SK-N-SH treated with all-trans-retinoic acid at 6 μM for 48 hours (cell line): ENCODE measurements around the gene DNAJC10.
"Not testable (repeated sequence)": the region's sequence is repeated elsewhere in the genome, so short reads cannot be mapped to it uniquely, and the experiment has no call there.

Experiments
- ATAC-seq: fragments of 200-7000 bp; cut with Tn5 transposase; 3 replicates; pipeline ENCODE4 v1.9.1; 2020; ENCODE audit warnings: mild to moderate bottlenecking, moderate library complexity
- ARNTL ChIP-seq: fragments of 450-650 bp; formaldehyde crosslinking; IDR thresholded peaks from 2 replicates; pipeline ENCODE4 v1.5.0; 2020; ENCODE audit warnings: low read depth, mild to moderate bottlenecking, moderate library complexity, borderline replicate concordance
- BACH2 ChIP-seq: fragments of 250-450 bp; sonication (Bioruptor Pico); IDR thresholded peaks from 2 replicates; pipeline ENCODE4 v1.9.0; 2021; ENCODE audit warnings: mild to moderate bottlenecking, borderline replicate concordance
- CSDC2 ChIP-seq: fragments of 250-450 bp; sonication (Bioruptor Pico); IDR thresholded peaks from 2 replicates; pipeline ENCODE4 v1.5.0; 2020; ENCODE audit warnings: mild to moderate bottlenecking, moderate library complexity
- GLIS3 ChIP-seq: fragments of 250-450 bp; sonication (Bioruptor Pico); IDR thresholded peaks from 2 replicates; pipeline ENCODE4 v1.5.0; 2020; ENCODE audit warnings: mild to moderate bottlenecking, moderate library complexity
- ISL1 ChIP-seq: fragments of 250-450 bp; sonication (Bioruptor Pico); IDR thresholded peaks from 2 replicates; pipeline ENCODE4 v2.1.2; 2022; ENCODE audit warnings: mild to moderate bottlenecking, moderate library complexity
- OSR1 ChIP-seq: fragments of 250-450 bp; sonication (Bioruptor Pico); IDR thresholded peaks from 2 replicates; pipeline ENCODE4 v1.8.0; 2022; ENCODE audit warnings: moderate library complexity, mild to moderate bottlenecking, inconsistent platforms
- PPARA ChIP-seq: fragments of 250-450 bp; sonication (Bioruptor Pico); IDR thresholded peaks from 2 replicates; pipeline ENCODE4 v1.5.0; 2020; ENCODE audit warnings: mild to moderate bottlenecking, borderline replicate concordance
- RARB ChIP-seq: fragments of 250-450 bp; sonication (Bioruptor Pico); IDR thresholded peaks from 2 replicates; pipeline ENCODE4 v1.8.0; 2021; ENCODE audit warnings: mild to moderate bottlenecking, moderate library complexity
- TCF4 ChIP-seq: fragments of 250-450 bp; sonication (Bioruptor Pico); IDR thresholded peaks from 2 replicates; pipeline ENCODE4 v1.8.0; 2021; ENCODE audit warnings: mild to moderate bottlenecking, moderate library complexity, borderline replicate concordance
- TOX ChIP-seq: fragments of 250-450 bp; sonication (Bioruptor Pico); IDR thresholded peaks from 2 replicates; pipeline ENCODE4 v1.8.0; 2021; ENCODE audit warnings: mild to moderate bottlenecking, moderate library complexity, borderline replicate concordance
- ZC3H10 ChIP-seq: fragments of 250-450 bp; sonication (Bioruptor Pico); IDR thresholded peaks from 2 replicates; pipeline ENCODE4 v1.5.1; 2021; ENCODE audit warnings: mild to moderate bottlenecking, moderate library complexity
- ZFP3 ChIP-seq: fragments of 250-450 bp; sonication (Bioruptor Pico); IDR thresholded peaks from 2 replicates; pipeline ENCODE4 v1.5.0; 2020; ENCODE audit warnings: mild to moderate bottlenecking, moderate library complexity
- ZFP30 ChIP-seq: fragments of 450-650 bp; formaldehyde crosslinking; IDR thresholded peaks from 2 replicates; pipeline ENCODE4 v1.5.0; 2022; ENCODE audit warnings: mild to moderate bottlenecking, moderate library complexity
- ZNF565 ChIP-seq: fragments of 450-650 bp; formaldehyde crosslinking; conservative IDR thresholded peaks from 2 replicates; pipeline ENCODE4 v1.5.0; 2020; ENCODE audit warnings: low read depth, mild to moderate bottlenecking, moderate library complexity
- ZNF70 ChIP-seq: fragments of 450-650 bp; formaldehyde crosslinking; IDR thresholded peaks from 2 replicates; pipeline ENCODE4 v1.5.0; 2020; ENCODE audit warnings: mild to moderate bottlenecking, moderate library complexity
- ZNF8 ChIP-seq: fragments of 450-650 bp; formaldehyde crosslinking; IDR thresholded peaks from 2 replicates; pipeline ENCODE4 v1.5.0; 2020; ENCODE audit warnings: mild to moderate bottlenecking, moderate library complexity
- TF ChIP-seq, protein P1 (sequence below): fragments of 250-450 bp; sonication (Bioruptor Pico); IDR thresholded peaks from 2 replicates; pipeline ENCODE4 v1.5.1; 2020; ENCODE audit warnings: low read depth, mild to moderate bottlenecking, moderate library complexity
- TF ChIP-seq, protein P2 (sequence below): fragments of 250-450 bp; sonication (Bioruptor Pico); IDR thresholded peaks from 2 replicates; pipeline ENCODE4 v1.8.0; 2021; ENCODE audit warnings: low read depth, mild to moderate bottlenecking, moderate library complexity, borderline replicate concordance
- TF ChIP-seq, protein P3 (sequence below): fragments of 250-450 bp; sonication (Bioruptor Pico); IDR thresholded peaks from 2 replicates; pipeline ENCODE4 v1.8.0; 2020; ENCODE audit warnings: mild to moderate bottlenecking, moderate library complexity, borderline replicate concordance
- TF ChIP-seq, protein P4 (sequence below): fragments of 250-450 bp; sonication (Bioruptor Pico); IDR thresholded peaks from 2 replicates; pipeline ENCODE4 v1.5.0; 2020; ENCODE audit warnings: mild to moderate bottlenecking, moderate library complexity

Gene DNAJC10

DNA sequence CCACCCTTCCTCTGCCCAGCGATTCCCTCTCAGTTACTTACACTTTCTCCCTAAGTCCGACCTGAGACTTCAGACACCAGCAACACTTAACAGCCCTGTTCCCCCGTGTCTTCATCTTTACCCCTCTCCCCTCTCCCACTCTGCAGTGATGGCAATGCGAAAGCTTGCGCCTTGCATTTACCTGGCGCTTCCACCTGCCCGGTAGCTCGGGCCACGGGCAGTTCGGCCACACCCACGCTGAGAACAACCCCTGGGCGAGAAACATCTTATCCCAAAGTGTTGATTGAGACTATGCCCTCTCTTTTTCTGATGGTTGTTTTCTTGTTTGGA lies 558 bp downstream of the DNAJC10 start:
- TF ChIP-seq, protein P1, sequence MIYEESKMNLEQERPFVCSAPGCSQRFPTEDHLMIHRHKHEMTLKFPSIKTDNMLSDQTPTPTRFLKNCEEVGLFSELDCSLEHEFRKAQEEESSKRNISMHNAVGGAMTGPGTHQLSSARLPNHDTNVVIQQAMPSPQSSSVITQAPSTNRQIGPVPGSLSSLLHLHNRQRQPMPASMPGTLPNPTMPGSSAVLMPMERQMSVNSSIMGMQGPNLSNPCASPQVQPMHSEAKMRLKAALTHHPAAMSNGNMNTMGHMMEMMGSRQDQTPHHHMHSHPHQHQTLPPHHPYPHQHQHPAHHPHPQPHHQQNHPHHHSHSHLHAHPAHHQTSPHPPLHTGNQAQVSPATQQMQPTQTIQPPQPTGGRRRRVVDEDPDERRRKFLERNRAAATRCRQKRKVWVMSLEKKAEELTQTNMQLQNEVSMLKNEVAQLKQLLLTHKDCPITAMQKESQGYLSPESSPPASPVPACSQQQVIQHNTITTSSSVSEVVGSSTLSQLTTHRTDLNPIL: no peak
- no peak for TF ChIP-seq OSR1 (CRISPR knock-in tag)
- no peak for TF ChIP-seq ZNF565 (CRISPR knock-in tag)
- no peak for TF ChIP-seq BACH2 (CRISPR knock-in tag)
- TF ChIP-seq RARB (CRISPR knock-in tag): no peak
- TF ChIP-seq, protein P2, sequence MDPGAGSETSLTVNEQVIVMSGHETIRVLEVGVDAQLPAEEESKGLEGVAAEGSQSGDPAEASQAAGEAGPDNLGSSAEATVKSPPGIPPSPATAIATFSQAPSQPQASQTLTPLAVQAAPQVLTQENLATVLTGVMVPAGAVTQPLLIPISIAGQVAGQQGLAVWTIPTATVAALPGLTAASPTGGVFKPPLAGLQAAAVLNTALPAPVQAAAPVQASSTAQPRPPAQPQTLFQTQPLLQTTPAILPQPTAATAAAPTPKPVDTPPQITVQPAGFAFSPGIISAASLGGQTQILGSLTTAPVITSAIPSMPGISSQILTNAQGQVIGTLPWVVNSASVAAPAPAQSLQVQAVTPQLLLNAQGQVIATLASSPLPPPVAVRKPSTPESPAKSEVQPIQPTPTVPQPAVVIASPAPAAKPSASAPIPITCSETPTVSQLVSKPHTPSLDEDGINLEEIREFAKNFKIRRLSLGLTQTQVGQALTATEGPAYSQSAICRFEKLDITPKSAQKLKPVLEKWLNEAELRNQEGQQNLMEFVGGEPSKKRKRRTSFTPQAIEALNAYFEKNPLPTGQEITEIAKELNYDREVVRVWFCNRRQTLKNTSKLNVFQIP: no peak
- no peak for TF ChIP-seq ZC3H10 (CRISPR knock-in tag)
- TF ChIP-seq GLIS3: no peak
- no peak for TF ChIP-seq ZFP30 (CRISPR knock-in tag)
- no peak for TF ChIP-seq CSDC2 (CRISPR knock-in tag)

DNA sequence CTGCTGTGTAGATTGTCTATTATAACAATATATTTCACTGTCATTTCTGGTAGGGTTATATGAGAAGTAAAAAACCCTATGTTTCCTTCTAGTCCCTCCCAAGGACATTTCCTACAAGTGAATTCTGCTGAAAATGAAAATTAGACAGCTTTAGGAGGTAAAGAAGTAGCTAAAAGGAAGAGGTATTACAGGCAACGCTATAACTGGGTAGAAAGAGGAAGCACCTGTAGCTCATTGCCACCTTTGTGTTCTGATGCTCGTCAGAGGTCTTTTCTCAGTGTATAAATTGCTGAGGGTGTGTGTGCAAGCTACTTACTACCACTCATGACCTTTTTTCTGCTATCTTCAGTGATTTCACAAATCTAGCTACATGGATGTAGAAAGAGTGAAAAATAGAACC lies 1.4 kb downstream of the DNAJC10 start:
- TF ChIP-seq ZNF70 (CRISPR knock-in tag) (no peak), ZFP30 (CRISPR knock-in tag) (no peak), OSR1 (CRISPR knock-in tag) (no peak), ISL1 (CRISPR knock-in tag) (no peak), PPARA (CRISPR knock-in tag) (no peak), TOX (CRISPR knock-in tag) (no peak), ZNF565 (CRISPR knock-in tag) (no peak), ZFP3 (CRISPR knock-in tag) (no peak)
- TF ChIP-seq, protein P2: no peak
- no peak for ATAC-seq

More for the DNA sequence above, 558 bp downstream of the DNAJC10 start:
- ATAC-seq: no peak

DNA sequence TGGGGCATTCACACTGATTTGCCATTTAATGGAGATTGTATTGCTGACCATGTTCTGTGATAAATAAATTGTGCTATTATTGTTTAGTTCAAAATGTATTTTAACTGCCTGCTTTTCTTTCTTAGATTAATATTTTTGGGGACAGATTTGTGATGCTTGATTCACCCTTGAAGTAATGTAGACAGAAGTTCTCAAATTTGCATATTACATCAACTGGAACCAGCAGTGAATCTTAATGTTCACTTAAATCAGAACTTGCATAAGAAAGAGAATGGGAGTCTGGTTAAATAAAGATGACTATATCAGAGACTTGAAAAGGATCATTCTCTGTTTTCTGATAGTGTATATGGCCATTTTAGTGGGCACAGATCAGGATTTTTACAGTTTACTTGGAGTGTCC lies 1.8 kb downstream of the DNAJC10 start:
- ATAC-seq: no peak
- TF ChIP-seq ZFP3 (CRISPR knock-in tag): no peak
- TF ChIP-seq TCF4 (CRISPR knock-in tag): no peak
- TF ChIP-seq, protein P3, sequence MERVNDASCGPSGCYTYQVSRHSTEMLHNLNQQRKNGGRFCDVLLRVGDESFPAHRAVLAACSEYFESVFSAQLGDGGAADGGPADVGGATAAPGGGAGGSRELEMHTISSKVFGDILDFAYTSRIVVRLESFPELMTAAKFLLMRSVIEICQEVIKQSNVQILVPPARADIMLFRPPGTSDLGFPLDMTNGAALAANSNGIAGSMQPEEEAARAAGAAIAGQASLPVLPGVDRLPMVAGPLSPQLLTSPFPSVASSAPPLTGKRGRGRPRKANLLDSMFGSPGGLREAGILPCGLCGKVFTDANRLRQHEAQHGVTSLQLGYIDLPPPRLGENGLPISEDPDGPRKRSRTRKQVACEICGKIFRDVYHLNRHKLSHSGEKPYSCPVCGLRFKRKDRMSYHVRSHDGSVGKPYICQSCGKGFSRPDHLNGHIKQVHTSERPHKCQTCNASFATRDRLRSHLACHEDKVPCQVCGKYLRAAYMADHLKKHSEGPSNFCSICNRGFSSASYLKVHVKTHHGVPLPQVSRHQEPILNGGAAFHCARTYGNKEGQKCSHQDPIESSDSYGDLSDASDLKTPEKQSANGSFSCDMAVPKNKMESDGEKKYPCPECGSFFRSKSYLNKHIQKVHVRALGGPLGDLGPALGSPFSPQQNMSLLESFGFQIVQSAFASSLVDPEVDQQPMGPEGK: no peak

DNA sequence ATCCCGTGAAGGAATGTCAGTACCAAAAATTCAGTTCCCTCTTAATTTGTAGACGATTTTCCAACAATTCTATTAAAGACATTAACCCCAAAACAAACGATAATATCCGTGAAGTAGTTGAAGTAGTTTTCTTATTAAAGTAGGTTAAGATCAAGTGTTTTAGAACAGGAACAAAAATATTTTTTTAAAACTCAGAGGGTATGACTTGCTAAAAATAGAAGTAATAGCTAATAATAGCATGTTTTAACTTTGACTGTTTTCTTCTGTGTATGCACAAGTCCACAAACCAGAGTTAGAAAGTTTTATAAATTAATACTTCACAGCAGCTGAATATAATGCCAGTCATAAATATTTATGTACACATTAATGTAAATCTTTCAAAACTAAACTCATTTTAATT lies 2.4 kb downstream of the DNAJC10 start:
- no peak for TF ChIP-seq ZFP3 (CRISPR knock-in tag)
- no peak for TF ChIP-seq ZC3H10 (CRISPR knock-in tag)
- no peak for TF ChIP-seq TOX (CRISPR knock-in tag)
- no peak for TF ChIP-seq GLIS3
- TF ChIP-seq RARB (CRISPR knock-in tag): no peak
- no peak for TF ChIP-seq ZNF8 (CRISPR knock-in tag)
- TF ChIP-seq, protein P4, sequence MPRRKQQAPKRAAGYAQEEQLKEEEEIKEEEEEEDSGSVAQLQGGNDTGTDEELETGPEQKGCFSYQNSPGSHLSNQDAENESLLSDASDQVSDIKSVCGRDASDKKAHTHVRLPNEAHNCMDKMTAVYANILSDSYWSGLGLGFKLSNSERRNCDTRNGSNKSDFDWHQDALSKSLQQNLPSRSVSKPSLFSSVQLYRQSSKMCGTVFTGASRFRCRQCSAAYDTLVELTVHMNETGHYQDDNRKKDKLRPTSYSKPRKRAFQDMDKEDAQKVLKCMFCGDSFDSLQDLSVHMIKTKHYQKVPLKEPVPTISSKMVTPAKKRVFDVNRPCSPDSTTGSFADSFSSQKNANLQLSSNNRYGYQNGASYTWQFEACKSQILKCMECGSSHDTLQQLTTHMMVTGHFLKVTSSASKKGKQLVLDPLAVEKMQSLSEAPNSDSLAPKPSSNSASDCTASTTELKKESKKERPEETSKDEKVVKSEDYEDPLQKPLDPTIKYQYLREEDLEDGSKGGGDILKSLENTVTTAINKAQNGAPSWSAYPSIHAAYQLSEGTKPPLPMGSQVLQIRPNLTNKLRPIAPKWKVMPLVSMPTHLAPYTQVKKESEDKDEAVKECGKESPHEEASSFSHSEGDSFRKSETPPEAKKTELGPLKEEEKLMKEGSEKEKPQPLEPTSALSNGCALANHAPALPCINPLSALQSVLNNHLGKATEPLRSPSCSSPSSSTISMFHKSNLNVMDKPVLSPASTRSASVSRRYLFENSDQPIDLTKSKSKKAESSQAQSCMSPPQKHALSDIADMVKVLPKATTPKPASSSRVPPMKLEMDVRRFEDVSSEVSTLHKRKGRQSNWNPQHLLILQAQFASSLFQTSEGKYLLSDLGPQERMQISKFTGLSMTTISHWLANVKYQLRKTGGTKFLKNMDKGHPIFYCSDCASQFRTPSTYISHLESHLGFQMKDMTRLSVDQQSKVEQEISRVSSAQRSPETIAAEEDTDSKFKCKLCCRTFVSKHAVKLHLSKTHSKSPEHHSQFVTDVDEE (CRISPR knock-in tag): no peak
- no peak for TF ChIP-seq ARNTL (CRISPR knock-in tag)
- no peak for TF ChIP-seq TCF4 (CRISPR knock-in tag)
- TF ChIP-seq CSDC2 (CRISPR knock-in tag): no peak
- no peak for TF ChIP-seq BACH2 (CRISPR knock-in tag)
- TF ChIP-seq ZNF70 (CRISPR knock-in tag): no peak
- TF ChIP-seq, all 23 proteins: peak for 0
- ATAC-seq: no peak

DNA sequence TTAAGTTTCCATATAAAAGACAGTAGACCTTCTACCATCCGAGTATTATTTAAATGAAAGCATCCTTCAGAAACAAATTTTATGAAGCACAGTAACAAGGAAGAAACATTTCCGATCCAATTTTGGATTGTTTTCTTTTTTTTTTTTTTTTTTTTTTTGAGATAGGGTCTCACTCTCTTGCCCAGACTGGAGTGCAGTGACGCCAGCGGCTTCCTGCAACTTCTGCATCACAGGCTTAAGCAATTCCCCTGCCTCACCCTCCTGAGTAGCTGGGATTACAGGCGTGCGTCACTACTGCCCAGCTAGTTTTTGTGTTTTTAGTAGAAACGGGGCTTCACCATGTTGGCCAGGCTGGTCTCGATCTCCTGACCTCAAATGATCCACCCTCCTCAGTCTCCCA lies 3.1 kb downstream of the DNAJC10 start:
- not testable (repeated sequence) for ATAC-seq
